ENCODE results near the gene RIT2.

- TF ChIP-seq CTCF (IDR thresholded peaks at IDR 0.05 in 8 of 11, conservative IDR thresholded peaks at IDR 0.05 in 3 of 11) (no peak), POLR2A (IDR thresholded peaks at IDR 0.05) (no peak)
These were observed 15.3 kb upstream of the RIT2 start for GRCh38 chr18:43130716-43131260.

All from spleen (tissue), 7 donors.